Hepatic stellate cell (primary cell): ENCODE data around the gene SEC61G.

ENCODE experiments used
- DNase-seq: peaks from one replicate; pipeline ENCODE4 v3.0.0; 2011; ENCODE audit warnings: low spot score

The SEC61G gene

DNA sequence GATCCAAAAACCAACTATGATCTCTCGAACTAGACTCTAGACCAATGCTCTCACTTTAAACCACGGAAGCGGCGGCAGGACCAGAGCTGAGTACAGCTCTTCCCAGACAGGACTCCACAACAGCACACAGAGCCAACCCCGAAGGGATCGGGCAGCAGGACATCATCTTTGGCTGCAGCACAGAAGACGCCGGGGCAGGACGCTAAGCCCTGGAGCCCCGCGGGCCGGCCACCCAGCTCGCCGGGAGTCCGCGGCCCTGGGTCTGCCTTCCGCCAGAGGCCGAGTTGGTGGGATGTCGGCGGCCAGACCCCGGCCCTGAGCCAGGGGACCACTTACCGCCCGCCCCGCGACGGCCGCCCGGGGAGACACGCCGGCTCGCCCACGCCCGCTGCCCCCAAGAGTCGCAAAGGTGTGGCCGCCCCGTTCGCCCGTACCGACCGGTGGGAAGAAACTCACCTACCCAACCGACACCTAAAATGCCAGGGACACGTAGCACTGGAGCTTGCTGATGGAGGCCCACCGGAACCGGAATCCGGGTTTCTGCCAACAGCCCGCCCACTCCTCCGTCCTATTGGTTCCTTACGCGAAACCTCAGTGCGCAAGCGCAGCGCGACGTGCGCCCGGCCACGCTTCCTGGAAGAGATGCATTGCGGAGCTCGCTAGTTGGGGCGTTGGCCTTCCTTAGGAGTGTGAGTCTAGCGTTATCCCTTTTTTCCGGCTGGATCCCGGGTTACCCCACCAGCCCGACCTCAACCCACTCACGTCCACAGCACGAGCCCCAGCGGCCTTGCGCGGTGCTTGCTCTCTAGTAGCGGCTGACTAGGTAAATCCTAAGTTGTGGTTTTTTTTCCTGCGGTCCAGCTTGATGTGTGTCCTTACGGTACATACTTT lies at the start of gene SEC61G:
Gene SEC61G (minus strand): TSS at position 510 of the 891 bp plus-strand sequence. CDS start 1,623 bp downstream, outside the sequence.
- peak; percentile 93 for DNase-seq

DNA sequence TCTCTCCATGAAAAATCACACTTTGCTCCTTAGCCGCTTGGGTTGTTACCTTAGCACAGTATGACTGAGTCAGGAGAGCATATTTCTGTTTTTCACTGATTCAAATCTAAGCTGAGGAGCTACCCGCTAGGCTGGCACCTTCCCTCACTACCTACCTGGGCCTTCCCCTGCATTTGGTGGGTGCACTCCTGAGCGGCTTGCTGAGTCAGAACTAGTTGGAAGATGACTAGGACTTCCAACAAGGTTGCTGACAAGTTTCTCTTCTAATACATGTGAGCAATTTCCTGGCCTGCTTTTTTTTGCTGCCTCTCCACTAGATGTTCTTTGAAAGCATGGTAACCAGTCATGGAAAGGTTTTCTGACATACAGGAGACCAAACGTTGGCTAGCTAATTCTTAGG lies 43.8 kb upstream of the SEC61G start:
- no peak for DNase-seq

DNA sequence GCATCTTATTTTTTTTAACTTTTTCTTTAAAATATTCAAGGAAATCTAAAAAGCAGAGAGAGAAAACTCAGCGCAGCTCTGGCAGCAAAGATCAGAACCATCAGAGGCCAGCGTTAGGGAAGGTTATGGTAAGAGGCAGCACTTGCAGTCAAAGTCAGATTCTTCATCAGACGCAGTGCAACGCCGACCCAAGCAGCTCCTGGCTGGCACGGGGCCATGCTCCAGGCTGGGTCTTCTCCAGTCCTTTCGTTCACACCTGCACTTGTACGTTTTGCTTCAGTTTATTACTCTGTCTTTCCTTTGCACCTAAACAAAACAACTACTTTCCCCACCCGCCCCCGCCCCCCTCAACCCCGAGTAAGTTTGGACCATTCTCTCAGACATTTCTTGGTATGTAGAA lies 43.1 kb upstream of the SEC61G start:
- DNase-seq: no peak

DNA sequence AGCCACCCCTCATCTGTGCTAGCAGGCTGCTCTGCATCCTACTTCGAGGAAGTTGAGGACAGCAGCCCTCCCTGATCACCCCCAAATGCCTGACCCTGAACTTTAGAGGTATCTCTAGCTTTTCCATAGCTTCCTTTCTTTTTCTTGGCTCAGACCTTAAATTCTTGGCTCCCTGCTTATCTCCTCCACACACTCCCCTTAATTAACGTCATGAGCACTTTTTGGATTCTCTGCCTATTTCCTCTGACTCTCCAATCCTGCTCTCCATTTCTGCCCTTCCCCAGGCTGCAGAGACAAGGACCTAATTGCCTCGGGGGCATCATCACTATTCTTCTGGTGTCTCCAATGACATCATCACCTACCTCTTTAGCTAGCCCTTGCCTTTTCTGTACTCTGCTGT lies 40.8 kb upstream of the SEC61G start:
- no peak for DNase-seq

DNA sequence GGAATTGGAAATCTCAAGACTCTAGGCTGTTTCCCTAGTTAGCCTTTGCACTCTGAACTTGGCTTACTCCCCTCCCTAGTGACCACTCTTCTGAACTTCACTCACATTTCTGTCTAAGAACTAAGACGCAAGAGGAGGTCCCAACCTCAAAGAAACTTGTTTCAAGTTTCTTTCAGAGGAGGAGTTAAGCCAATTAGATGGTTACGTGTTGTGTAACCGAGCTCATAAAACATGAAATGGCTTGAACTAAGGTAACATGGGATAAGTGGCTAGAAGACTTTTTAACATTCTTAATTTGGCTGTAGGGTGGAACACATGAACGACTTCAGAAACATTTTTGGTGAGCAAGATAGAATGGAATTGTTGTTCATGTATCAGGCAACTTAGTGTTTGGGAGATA lies 39.5 kb upstream of the SEC61G start:
- no peak for DNase-seq

DNA sequence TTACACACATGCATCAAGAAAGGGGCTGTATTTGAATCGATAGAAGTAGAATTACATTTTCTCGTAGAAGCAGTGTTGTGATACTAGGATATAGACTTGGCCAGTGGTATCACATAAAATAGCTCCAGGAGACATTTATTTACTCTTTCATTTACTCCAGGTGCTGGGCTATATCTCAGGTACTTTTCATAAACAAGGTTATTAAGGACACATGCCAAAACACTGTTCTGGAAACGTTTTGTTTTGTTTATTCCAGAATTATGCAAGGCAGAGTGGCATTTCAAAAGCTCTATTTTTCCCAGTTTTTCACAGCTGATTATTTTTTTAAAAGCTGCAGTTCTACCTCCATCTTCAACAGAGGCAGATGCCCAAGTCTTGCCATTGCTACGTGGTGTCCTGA lies 37.8 kb upstream of the SEC61G start:
- no peak for DNase-seq

DNA sequence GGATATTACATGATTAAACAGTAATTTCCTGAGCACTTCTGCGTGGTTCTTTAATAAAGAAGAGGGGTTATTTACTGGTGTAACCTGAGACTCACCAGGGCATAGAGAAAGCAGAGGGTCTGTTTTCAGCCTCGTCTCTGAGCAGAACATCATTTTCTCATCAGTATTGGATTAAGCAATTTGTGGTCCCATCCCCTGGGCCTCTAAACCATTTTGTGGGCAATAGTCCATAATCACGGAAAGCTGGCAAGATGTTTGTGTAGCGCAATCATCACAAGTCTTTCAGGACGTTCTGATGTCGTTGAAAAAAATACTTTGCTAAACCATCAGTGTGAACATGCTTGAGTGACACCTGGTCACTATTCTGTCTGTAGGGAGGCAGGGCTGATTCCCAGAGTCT lies 37.1 kb upstream of the SEC61G start:
- no peak for DNase-seq

DNA sequence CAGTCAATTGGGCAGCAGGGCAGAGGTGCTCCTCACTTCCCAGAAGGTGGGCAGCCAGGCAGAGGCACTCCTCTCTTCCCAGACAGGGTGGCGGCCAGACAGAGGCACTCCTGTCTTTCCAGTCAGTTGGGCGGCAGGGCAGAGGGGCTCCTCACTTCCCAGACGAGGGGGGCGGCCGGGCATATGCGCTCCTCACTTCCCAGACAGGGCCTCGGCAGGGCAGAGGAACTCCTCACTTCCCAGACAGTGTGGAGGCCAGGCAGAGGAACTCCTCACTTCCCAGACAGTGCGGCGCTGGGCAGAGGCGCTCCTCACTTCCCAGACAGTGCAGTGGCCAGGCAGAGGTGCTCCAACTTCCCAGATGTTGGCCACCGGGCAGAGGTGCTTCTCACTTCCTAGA lies 33.4 kb upstream of the SEC61G start:
- no peak for DNase-seq

DNA sequence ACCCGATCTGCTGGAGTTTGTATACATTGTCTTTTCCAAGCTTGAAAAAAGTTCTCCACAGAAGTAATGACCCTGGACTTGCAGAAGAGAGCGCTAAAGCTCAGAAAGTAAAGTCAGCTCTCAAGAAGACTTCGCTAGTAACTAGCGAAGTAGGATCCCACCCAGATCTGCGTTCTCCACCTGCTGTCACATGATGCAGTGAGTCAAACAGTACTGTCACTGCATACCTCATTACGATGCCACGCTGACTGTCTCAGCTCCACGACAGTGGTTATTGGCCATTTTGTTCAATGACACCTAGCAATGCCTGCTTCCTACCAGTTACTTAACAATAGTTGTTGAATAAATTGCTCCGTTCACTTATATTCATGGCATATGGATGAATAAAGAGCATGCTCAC lies 29.7 kb upstream of the SEC61G start:
- peak; percentile 85 for DNase-seq

DNA sequence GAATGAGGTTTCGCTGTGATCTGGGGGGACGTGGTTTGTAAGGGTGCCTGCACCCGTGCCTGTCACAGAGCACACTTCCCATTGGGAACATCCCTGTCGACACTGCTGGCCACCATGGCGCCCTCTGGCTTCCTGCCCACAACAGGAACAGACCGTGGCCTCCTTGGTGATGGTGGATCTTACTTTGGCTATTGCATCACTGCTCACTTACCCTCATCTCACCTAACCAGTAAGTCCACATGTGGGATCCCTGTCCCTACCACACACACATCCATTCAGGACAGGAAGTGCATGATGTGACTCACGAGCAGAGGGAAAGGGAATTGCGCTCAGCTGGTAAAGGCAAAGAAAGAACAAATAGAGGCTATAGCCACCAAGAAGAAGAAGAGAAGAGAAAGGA lies 26.2 kb upstream of the SEC61G start:
- no peak for DNase-seq

DNA sequence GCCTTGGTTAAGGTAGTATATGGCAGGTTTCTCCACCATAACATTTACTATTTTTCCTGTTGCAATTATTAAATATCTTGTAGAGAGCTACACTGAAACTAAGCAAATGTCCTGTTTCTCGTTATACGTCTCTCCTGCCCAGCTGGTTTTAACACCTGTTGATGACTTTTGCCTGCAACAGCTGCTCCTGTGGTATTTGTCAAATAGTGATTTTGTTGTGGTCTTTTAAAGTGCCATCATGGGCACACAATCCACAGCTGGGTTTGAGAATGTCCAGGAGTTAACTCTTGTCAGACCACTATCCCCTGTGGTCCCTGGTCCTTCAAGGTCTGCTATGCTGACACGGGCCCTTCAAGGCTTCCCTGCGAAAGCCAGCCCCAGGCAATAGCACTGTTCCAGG lies 24.9 kb upstream of the SEC61G start:
- no peak for DNase-seq

DNA sequence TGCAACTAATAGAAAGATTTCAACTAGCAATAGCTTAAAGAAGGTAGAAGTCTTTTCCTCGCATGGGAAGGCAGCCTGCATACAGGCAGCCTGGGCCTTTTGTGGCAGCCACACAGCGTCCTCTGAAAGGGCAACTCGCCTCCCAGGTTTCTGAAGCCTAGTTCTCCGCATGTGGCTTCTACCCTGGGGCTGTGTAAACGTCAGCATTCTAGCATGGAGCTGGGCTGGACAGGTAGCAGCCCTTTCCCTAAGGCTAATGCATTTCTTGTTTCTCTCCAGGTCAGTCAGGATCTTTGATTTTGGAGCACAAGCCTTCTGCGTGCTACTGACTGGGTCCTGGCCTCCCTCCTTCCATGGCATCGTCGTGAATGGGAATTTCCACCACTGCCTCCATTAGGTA lies 23.8 kb upstream of the SEC61G start:
- no peak for DNase-seq

DNA sequence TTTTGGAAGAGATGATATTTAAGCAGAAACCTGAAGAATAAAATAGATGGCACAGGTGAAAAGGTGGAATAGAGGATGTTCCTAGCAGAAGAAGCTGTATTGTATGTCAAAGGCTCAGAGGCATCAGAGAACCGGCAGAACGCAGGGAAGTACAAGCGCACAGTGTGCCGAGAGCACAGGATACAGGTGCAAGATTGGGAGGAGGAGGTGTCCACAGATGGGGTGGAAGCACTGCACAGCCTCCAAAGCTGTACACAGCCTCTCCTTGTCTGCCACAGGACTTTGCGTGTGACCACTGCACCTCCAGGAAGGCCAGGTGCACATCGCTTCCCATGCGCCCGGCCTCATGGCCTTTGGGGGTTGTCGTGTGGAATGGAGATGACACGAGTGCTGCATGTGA lies 23.3 kb upstream of the SEC61G start:
- DNase-seq: no peak

DNA sequence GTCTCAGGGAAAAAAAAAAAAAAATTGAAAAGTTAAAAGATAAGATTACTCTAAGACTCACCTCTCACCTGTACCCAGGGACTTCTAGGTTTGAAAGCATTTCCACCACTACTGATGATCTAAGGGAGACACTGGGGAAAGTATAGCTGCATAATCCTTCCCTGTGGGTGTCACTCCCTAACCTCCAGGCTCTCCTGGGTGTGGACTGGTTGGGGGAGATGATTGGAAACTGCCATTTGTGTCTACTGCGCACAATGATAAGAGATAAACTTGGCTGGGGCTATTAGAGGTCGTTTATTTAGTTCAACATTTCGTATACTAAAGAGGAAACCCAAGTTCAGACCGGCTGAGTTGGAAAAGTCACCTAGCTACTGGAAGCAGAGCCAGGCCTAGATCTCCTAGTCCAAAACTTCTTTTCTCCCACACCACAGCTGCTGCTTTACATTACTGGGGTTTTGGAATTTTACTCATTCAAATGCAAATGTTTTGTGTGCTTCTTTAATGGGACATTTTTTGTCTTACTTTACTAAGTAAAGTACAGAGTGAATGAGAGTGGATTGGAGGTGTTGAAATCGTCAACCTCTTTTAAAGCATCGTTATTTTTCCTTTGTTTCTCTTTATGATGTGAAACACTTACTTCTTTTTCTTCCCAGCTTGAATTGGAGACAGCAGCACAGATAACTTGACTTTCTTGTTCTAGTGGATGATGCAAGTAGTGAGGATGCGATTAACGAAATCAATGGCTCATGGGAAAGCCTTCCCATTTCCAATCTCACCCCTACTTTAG lies 22.3 kb upstream of the SEC61G start:
- DNase-seq: no peak

DNA sequence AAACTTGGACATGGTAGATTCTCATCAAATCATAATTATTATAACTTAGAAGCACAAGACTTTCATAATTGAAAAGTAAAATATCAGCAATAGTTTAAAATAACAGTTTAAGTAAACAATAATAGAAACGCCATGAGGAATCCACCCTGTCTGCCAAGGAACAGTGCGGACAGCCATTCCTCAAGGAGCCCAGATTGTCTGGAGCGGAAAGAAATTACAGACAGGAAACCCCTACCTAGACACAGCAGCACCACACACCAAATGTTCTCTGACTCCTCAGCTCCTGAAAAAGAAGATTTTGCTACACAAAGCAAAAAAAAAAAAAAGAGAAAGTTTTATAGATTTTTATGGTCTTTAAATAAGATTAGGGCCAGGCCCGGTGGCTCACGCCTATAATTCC lies 21.5 kb upstream of the SEC61G start:
- DNase-seq: no peak

DNA sequence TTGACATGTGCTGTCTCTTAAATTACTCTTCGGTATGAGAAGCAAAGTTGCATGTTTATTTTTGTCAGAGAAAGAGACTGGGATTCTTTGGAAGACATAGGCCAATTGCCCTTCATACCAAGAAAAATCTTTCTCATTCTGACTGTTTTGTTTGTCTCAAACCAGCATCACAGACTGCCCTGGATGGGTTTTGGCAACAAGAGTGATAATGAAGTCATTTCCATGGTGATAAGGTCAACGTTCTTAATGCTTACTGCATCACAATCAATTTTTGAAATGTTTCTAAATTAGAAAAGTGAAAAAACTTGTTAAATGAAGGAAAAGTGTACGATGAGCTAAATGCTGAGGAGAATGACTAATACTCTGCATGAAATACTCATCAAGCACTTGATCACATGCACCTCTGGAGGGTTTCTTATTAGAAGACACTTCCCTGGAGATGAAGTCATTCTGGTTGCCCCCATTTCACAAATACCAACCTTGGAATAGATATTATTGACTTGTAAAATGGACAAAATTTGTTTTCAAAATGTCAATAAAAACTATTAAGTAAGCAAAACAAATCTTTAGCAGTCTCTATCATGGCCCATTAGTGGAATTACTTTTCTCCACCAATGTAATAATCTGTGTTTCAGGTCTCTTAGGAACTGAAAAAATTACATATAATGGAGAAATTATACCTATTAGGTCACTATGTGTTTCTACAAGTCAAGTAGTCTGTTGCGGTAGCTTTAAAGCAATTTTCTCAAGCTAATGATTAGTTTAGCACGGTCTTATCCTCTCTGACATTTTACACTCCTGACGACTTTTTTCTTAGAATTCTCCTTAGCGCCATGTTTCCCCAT lies 19.9 kb upstream of the SEC61G start:
- DNase-seq: no peak

DNA sequence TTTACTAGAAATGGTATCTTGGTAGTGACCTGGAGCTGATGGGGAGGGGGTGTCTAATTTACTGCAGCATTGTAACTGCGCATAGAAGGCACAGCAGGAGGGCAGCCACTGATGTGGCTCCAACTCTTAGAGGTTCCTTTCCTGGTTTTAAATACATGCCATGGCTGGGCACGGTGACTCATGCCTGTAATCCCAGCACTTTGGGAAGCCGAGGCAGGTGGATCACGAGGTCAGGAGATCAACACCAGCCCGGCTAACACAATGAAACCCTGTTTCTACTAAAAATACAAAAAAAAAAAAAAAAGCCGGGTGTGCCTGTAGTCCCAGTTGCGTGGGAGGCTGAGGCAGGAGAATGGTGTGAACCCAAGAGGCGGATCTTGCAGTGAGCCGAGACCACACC lies 19.2 kb upstream of the SEC61G start:
- DNase-seq: no peak

DNA sequence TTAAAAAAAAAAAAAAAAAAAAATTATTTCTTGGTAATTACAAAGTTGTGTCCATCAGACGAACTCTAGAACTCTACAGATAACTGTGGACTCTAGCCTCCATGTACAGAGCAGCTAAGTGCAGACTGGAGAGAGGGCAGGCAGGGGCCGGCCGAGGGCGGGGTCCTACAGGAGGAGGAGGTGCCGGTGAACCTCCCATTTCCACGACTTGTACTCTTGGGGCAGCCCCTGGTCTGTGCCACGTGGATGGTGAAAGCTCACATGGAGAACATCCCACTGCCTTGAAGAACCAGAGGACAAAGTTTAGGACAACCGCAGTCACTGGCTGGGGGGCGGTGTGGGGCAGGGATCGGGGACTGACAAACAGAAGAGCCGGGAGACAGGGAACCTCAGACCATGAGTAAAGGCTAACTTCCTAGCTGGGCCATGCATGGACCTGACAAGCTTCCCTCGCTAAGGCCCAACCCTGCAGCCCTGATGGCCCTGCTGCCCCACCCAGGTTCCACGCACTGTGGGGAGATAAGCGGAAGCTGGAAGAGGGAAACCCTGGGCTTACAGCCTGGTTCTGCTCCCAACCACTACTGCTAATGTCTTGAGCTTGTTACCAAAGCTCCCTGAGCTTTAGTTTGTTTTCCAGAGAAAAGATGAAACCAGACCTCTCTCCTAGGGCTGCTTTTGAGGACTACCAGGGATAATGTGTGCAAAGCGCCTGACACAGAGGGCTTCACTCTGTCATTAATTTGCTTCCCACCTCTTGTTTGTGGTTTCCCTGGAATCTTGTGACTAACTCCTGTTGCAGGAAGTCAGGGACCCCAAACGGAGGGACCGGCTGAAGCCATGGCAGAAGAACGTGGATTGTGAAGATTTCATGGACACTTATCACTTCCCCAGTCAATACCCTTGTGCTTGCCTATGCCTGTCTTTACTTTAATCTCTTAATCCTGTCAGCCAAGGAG lies 16.1 kb upstream of the SEC61G start:
- no peak for DNase-seq

DNA sequence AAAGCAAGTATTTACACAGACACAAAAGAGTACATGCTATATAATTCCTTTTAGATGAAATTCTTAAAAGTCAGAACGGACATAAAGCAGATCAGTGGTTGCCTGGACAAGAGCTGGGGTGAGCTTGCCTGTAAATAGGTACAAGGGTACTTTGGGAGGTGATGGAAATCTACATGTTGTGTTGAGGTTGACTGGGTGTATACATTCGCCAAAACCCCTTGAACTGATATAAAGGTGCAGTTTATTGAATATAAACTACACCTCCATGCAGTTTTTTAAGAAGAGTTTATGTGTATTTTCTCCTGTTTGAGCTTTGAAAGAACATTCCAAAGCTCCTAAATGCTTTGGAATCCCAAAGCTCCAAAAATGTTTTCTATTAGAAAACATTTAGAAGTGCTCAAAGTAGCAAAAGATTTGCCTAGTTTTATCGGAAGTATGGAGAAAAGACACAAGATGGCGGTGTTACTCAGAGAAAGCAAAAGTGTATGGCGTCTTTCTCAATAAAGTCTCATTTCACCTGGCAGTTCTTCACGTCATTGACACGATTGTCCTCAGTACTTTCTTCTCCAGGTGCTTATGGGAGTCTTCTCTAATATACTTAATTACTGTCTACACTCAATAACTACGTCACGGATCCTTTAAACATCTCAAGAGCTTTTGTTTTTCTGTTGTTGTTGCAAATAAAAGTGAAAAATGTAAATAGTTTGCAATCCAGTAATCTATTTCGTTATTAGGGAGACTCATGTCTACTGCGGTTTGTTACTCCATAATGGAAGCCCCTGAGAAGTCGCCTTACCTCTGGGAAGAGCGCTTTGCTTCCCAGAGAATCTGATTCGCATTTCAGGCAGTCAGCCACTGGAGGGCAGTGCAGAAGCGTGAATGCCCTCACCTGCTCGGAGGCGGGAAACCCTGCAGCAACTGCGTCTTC lies 14.7 kb upstream of the SEC61G start:
- DNase-seq: peak; percentile 63

DNA sequence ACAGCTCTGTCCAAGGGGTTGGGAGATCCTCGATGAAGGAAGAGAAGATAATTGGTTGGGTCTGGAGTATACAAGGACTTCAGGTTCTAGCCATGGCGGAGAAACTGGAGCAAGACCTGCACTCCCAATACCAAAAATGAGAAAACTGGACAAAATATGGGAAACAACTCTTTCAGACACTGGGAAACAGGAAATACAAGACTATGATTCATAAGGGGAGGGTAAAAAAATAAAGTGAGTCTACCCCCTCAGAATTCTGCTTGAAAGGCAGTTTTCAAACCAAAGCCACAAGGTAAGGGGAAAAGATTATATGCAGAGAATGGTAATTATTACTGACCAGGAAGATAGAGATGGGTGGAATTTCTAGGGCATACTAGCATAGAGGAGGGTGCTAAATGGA lies 10.2 kb upstream of the SEC61G start:
- no peak for DNase-seq
